ENCODE data around the gene CCDC102B. TPM values are rescaled to one million over a fixed set of nuclear protein-coding genes. Genes with fewer than 3 reads are reported as not detected.
"Not testable (repeated sequence)": the region's sequence is repeated elsewhere in the genome, so short reads cannot be mapped to it uniquely, and the experiment has no call there.

Gene CCDC102B
- total RNA-seq, 1 donor from 2014 or later: 0.17 TPM

- H3K4me3 ChIP-seq (ENCODE audit: low read depth, low read length): no peak overlapping the region
- TF ChIP-seq CTCF (conservative IDR thresholded peaks at IDR 0.05; ENCODE audit: low read depth, low read length): no peak
Observed at GRCh38 chr18:68854786-68855391, 57.0 kb downstream of the CCDC102B start.

DNA sequence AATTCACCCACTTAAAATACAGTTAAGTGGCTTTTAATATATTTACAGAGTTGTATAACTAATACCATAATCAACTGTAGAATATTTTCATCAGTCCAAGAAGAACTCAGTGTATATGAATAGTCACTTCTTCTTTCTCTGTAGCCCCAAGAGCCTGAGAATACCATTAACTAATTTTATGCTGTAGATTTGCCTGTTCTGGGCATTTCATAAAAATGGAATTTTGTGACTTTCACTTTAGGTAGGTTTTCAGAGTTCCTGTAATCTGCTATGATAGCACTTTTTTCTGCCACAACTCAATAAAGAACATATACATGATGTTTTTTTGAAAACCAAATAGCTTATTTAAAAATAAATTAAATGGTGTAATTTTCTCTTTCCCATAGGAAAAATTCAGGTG, 57.6 kb downstream of the CCDC102B start:
- no peak for TF ChIP-seq CTCF (conservative IDR thresholded peaks at IDR 0.05; ENCODE audit: low read depth, low read length)
- DNase-seq (ENCODE audit: low read depth): no peak
- H3K4me3 ChIP-seq (ENCODE audit: low read depth, low read length): no peak overlapping the region

More at GRCh38 chr18:68854786-68855391, 57.0 kb downstream of the CCDC102B start:
- DNase-seq (ENCODE audit: low read depth): no peak

DNA sequence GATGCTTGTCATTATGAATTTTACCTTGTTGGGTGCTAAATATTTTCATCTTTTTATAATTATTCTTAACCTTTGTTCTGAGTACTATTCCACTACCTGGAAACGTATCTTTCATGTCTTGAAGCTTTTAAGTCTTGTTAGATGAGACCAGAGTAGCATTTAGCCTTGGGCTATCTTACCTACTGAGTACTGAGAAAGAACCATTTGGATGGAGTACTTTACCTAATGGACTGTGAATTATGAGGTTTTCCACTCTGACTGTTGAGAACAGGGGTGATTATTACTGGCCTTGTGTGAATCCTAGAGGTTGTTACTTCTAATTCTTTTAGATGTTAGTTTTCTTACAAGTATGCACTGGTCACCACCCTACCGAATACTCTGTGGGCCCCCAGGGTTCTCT, 63.5 kb downstream of the CCDC102B start:
- no peak for DNase-seq (ENCODE audit: low read depth)
- no peak for TF ChIP-seq CTCF (conservative IDR thresholded peaks at IDR 0.05; ENCODE audit: low read depth, low read length)
- no peak overlapping the region for H3K4me3 ChIP-seq (ENCODE audit: low read depth, low read length)

- no peak overlapping the region for H3K4me3 ChIP-seq (ENCODE audit: low read depth, low read length)
- TF ChIP-seq CTCF (conservative IDR thresholded peaks at IDR 0.05; ENCODE audit: low read depth, low read length): no peak
- no peak for DNase-seq (ENCODE audit: low read depth)
Observed at GRCh38 chr18:68865021-68865420, 67.1 kb downstream of the CCDC102B start.

DNA sequence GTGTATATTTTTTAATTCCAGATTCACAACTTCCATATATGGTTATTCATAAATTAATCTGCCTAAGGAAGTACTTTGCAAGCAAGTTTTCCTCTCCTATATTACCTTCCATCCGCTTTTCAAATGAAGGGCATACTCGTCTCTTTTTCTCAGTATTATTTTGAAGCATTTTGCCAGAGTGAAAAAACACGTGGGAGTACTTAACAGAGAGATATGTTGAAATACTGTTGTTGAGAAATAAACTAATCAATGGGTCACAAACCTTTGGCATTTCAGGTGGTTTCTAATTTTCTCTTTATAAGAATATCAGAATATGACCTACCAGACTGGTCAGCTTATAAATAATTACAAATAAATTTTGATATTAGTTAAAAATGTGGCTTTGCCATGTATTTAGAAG, 67.6 kb downstream of the CCDC102B start:
- H3K4me3 ChIP-seq (ENCODE audit: low read depth, low read length): no peak overlapping the region
- no peak for DNase-seq (ENCODE audit: low read depth)
- TF ChIP-seq CTCF (conservative IDR thresholded peaks at IDR 0.05; ENCODE audit: low read depth, low read length): no peak

DNA sequence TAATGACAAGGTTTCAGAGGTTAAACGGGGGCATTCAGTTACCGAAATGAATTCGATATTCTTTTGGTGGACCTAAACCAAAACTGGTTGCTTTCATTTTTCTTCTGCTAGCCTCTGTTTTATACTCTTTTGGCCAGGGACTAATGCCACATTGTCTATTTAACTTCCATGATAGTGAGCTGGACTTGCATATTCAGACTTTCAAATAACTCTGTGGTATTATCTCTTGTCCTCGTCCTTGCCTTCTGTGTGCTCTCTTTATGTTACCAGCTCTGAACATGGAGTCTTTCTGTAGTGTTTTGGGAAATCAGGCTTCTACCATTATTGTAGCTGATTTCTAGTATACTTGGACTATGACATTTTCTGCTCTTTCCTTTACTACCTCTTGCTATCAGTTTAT, 75.1 kb downstream of the CCDC102B start:
- H3K4me3 ChIP-seq (ENCODE audit: low read depth, low read length): no peak overlapping the region
- DNase-seq (ENCODE audit: low read depth): no peak
- TF ChIP-seq CTCF (conservative IDR thresholded peaks at IDR 0.05; ENCODE audit: low read depth, low read length): no peak

DNA sequence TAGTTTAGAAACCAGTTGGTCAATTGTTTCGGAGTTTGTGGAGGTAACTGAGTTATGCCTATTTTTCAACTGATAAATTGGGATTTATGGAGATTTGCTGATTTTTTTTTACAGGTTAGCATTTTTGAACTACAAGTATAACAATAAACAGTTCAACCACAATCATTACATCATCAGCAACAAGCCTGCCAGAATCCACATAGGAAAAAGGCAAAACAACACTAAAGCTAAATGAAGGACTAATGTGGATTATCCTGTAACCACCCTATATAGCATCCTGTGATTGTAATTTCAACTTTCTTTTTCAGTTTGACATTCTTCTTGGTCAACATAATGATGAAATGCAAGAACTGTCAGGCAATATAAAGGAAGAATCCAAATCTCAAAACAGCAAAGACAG, 76.5 kb downstream of the CCDC102B start:
- TF ChIP-seq CTCF (conservative IDR thresholded peaks at IDR 0.05; ENCODE audit: low read depth, low read length): no peak
- DNase-seq (ENCODE audit: low read depth): no peak
- no peak overlapping the region for H3K4me3 ChIP-seq (ENCODE audit: low read depth, low read length)

- not testable (repeated sequence) for H3K4me3 ChIP-seq (ENCODE audit: low read depth, low read length); DNase-seq (ENCODE audit: low read depth)
Observed at GRCh38 chr18:68879947-68880346, 82.1 kb downstream of the CCDC102B start.
